CD4-positive, CD25-positive, alpha-beta regulatory T cell (primary cell): ENCODE data around the gene CAPZB. TPM values are rescaled to one million over a fixed set of nuclear protein-coding genes. Genes with fewer than 3 reads are reported as not detected.

ENCODE experiments used
- ATAC-seq, 2 donors: fragments of 150-1000 bp; cut with Tn5 transposase; one replicate each; pipeline ENCODE4 v1.10.0; 2021; ENCODE audit warnings: low read depth in 2 of 2, moderate number of reproducible peaks in 2 of 2, moderate library complexity in 1 of 2
- DNase-seq, 3 donors: peaks; one replicate each; pipeline versions ENCODE4 v3.0.0 to v3.0.0-alpha.2; 2012 to 2022; ENCODE audit warnings: mixed read lengths in 1 of 3
- H3K27ac ChIP-seq: one replicate; pipeline ENCODE4 v1.7.0; 2013; ENCODE audit warnings: mild to moderate bottlenecking, low read length; ENCODE audit not compliant: insufficient read depth, poor library complexity, severe bottlenecking
- H3K27me3 ChIP-seq: one replicate; pipeline ENCODE4 v1.7.0; 2013; ENCODE audit warnings: low read length; ENCODE audit not compliant: control insufficient read depth, insufficient read depth
- H3K36me3 ChIP-seq: one replicate; pipeline ENCODE4 v1.7.0; 2013; ENCODE audit warnings: mild to moderate bottlenecking, low read length, moderate library complexity; ENCODE audit not compliant: control insufficient read depth, insufficient read depth
- H3K4me1 ChIP-seq: 2 replicates; pipeline ENCODE4 v1.7.0; 2013; ENCODE audit warnings: mild to moderate bottlenecking, low read length; ENCODE audit not compliant: insufficient read depth, control insufficient read depth, poor library complexity, severe bottlenecking
- H3K4me3 ChIP-seq: one replicate; pipeline ENCODE4 v1.7.0; 2013; ENCODE audit warnings: low read depth, mild to moderate bottlenecking, low read length, moderate library complexity
- H3K9me3 ChIP-seq, 2 experiments: 1 replicate in 1 of 2; 2 replicates in 1 of 2; pipeline ENCODE4 v1.7.0; 2013; ENCODE audit warnings: low read length in 2 of 2, mild to moderate bottlenecking in 1 of 2, moderate library complexity in 1 of 2; ENCODE audit not compliant: control insufficient read depth in 2 of 2
- H3K27ac Mint-ChIP-seq, 3 donors: one replicate each; pipeline ENCODE4 v1.8.0; 2020 to 2022; ENCODE audit warnings: mild to moderate bottlenecking in 3 of 3, mixed read lengths in 3 of 3, moderate library complexity in 2 of 3
- H3K27me3 Mint-ChIP-seq: one replicate; pipeline ENCODE4 v1.8.0; 2022; ENCODE audit warnings: mild to moderate bottlenecking, mixed read lengths
- H3K36me3 Mint-ChIP-seq: one replicate; pipeline ENCODE4 v1.8.0; 2020; ENCODE audit warnings: mixed read lengths
- H3K4me1 Mint-ChIP-seq, 4 donors: one replicate each; pipeline ENCODE4 v1.8.0; 2020 to 2022; ENCODE audit warnings: mixed read lengths in 4 of 4, mild to moderate bottlenecking in 1 of 4
- H3K4me3 Mint-ChIP-seq, 4 donors: one replicate each; pipeline ENCODE4 v1.8.0; 2020 to 2022; ENCODE audit warnings: mild to moderate bottlenecking in 4 of 4, mixed read lengths in 4 of 4, moderate library complexity in 3 of 4
- H3K9me3 Mint-ChIP-seq, 7 donors: one replicate each; pipeline ENCODE4 v1.8.0; 2020 to 2022; ENCODE audit warnings: mixed read lengths in 7 of 7, mild to moderate bottlenecking in 3 of 7, moderate library complexity in 2 of 7
- polyA plus RNA-seq, 4 donors: library from polyadenylated mRNA; unstranded; fragments of 300-500 nt; fragmentation: Illumina TruSeq; gene quantifications; one replicate each; pipeline ENCODE4 v1.2.3, GENCODE V29; 2021
- total RNA-seq: library from RNA; stranded (reverse); gene quantifications from one replicate; pipeline ENCODE4 v1.2.3, GENCODE V29; 2022

Gene CAPZB
- total and polyA plus RNA-seq, 5 donors from 2014 or later: 372 to 588 (median 462) TPM

DNA sequence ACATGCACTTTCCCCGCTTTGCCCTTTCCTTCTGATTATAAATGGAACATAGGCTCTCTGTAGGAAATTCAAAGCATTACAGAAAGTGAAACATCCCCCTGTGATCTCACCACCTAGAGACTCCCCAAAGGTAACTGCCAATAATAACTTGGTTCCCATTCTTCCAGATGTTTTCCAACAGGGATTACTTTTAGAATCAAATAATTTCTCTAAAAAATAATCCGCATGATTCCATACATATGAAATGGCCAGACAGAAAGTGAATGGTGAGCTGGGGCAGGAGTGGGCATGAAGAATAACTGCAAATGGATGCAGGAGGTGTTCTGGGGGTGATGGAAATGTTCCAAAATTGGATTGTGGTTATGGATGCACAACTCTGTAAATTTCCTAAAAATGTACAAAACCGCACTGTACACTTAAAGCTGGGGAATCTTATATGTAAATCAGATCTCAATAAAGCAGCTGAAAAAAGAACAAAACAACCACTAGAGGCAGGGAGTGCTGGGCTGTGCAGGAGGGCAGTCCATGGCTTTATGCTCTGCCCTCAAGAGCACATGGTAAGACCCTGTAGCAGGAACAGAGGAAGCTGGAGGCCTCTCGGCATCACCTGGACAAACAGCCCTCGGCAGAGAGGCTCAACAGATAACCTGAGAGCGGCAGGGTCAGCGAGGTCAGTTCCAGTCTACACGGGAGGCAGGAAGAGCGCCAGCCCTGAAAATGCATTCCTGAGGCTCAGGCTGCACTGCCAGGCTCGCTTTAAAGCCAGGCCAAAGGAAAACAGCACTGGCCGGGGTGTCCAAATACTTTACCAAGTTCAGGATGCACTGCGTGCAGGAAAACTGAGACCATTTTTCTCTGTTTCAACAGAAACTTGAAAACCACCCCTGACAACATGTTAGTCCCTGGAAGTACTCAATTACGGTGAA is 39.7 kb downstream of the CAPZB start:
- Histone ChIP-seq H3K27ac (no peak overlapping the region), H3K4me3 (no peak overlapping the region), H3K9me3 (no peaks in the 10 kb centered on the region), H3K27me3 (no peaks in the 10 kb centered on the region), H3K36me3 (peaks cover 34% of the 10 kb centered on the region), H3K4me1 (peaks cover 35% of the 10 kb centered on the region)
- Mint-ChIP-seq H3K4me3 (peak overlapping the region in 2 of 4 donors; percentile 42 to 67), H3K4me1 (peaks cover 19 to 91% (median 63%) of the 10 kb centered on the region in 4 donors), H3K27ac (peak overlapping the region; percentile 77 to 88 (median 82)), H3K36me3 (peaks cover 10% of the 10 kb centered on the region), H3K27me3 (no peaks in the 10 kb centered on the region), H3K9me3 (no peaks in the 10 kb centered on the region)
- DNase-seq: no peak
- ATAC-seq: peak in 1 of 2 donors; percentile 45

- H3K36me3 ChIP-seq: peaks cover 34% of the 10 kb centered on the region
- Mint-ChIP-seq H3K36me3 (peaks cover 8% of the 10 kb centered on the region), H3K4me3 (peak overlapping the region in 1 of 4 donors; percentile 44), H3K27ac (peak overlapping the region; percentile 77 to 87 (median 82)), H3K27me3 (no peaks in the 10 kb centered on the region), H3K9me3 (no peaks in the 10 kb centered on the region), H3K4me1 (peaks cover 23 to 93% (median 64%) of the 10 kb centered on the region in 4 donors)
- no peak overlapping the region for H3K27ac ChIP-seq
- H3K4me3 ChIP-seq: no peak overlapping the region
- no peaks in the 10 kb centered on the region for H3K9me3 ChIP-seq
- ATAC-seq: no peak
- DNase-seq: no peak
- H3K4me1 ChIP-seq: peaks cover 41% of the 10 kb centered on the region
- no peaks in the 10 kb centered on the region for H3K27me3 ChIP-seq
These were observed 40.9 kb downstream of the CAPZB start for GRCh38 chr1:19444296-19445021.

DNA sequence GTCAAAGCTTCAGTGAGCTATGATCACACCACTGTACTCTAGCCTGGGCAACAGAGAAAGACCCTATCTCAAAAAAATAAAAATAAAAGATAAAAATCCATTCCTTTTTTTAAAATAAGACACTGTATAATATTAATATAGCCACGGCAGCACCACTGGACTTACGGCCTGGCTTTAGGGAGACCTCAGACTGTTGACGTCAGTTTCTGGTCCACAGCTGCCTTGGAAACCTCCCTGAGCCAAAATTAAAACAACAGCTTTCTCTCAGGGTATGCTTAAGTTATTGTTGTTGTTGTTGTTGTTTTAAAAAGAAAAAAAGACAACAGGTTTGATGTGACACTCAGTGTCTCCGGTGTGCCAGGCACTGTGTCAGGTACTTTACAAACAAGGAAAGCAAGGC is 42.0 kb downstream of the CAPZB start:
- no peak for DNase-seq
- no peak overlapping the region for H3K4me3 ChIP-seq
- Mint-ChIP-seq H3K9me3 (no peaks in the 10 kb centered on the region), H3K27me3 (no peaks in the 10 kb centered on the region), H3K4me1 (peaks cover 21 to 93% (median 64%) of the 10 kb centered on the region in 4 donors), H3K4me3 (peak overlapping the region in 1 of 4 donors; percentile 74), H3K36me3 (peaks cover 3% of the 10 kb centered on the region), H3K27ac (peak overlapping the region in 2 of 3 donors; percentile 24 to 87)
- peaks cover 52% of the 10 kb centered on the region for H3K4me1 ChIP-seq
- H3K36me3 ChIP-seq: peaks cover 26% of the 10 kb centered on the region
- H3K27ac ChIP-seq: no peak overlapping the region
- H3K9me3 ChIP-seq: no peaks in the 10 kb centered on the region
- H3K27me3 ChIP-seq: no peaks in the 10 kb centered on the region
- ATAC-seq: no peak

DNA sequence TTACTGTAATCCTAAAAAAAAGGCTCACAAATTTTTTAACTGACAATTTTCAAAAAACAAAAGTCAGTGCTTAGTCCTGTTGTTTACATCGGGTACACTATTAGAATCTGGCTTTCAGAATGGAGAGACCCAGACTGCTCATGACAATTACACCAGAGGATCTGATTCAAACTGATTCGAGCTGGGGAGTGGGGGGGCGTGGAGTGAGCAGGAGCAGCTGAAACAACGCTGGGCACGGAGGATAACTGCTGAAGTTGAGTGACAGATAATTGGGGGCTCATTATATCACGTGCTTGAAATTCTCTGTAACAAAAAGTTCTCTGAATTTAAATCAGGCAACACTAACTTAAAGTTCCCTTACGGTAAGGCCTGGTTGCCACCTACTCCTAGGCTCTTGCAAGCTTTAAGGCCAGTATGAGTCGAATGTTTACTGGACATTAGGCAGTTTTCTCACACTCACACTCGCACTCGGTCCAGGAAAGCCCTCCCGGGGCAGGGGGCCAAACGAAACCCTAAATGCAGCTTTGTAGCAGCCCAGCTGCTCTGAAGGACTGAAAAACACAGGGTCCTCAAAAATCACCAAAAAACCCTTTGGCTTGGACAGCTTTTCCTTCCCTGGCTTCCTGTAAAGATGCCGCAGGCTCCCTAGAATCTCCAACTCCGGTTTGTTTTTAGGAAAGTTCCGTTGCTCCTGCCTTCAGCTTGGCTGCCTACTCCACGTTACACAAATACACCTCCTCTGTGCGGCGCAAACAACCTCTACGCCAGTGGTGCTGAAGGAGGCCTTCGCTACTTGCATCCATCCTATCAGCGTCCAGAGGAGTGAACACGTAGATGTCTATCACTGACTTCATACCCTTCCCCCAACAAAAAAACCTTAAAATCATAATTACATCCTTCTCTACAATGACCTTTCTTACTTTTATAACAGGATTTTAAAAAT is 42.9 kb downstream of the CAPZB start:
- peak overlapping the region in 1 of 4 donors; percentile 48 for H3K4me3 Mint-ChIP-seq
- peaks cover 55% of the 10 kb centered on the region for H3K4me1 ChIP-seq

GRCh38 chr1:19441048-19441780 is 44.1 kb downstream of the CAPZB start:
- no peak overlapping the region for H3K27ac ChIP-seq
- peaks cover 28% of the 10 kb centered on the region for H3K36me3 ChIP-seq
- peak overlapping the region in 1 of 3 donors; percentile 51 for H3K27ac Mint-ChIP-seq
- DNase-seq: no peak
- no peaks in the 10 kb centered on the region for H3K9me3 Mint-ChIP-seq
- H3K36me3 Mint-ChIP-seq: peaks cover 7% of the 10 kb centered on the region
- no peaks in the 10 kb centered on the region for H3K27me3 ChIP-seq
- no peak for ATAC-seq
- H3K4me3 ChIP-seq: no peak overlapping the region
- no peaks in the 10 kb centered on the region for H3K9me3 ChIP-seq
- H3K4me1 Mint-ChIP-seq: peaks cover 27 to 95% (median 71%) of the 10 kb centered on the region in 4 donors
- H3K4me1 ChIP-seq: peaks cover 59% of the 10 kb centered on the region
- H3K27me3 Mint-ChIP-seq: no peaks in the 10 kb centered on the region
- peak overlapping the region in 2 of 4 donors; percentile 8 to 38 for H3K4me3 Mint-ChIP-seq

More for the DNA sequence above, 42.9 kb downstream of the CAPZB start:
- Histone ChIP-seq H3K4me3 (no peak overlapping the region), H3K27me3 (no peaks in the 10 kb centered on the region), H3K27ac (no peak overlapping the region), H3K36me3 (peaks cover 24% of the 10 kb centered on the region), H3K9me3 (no peaks in the 10 kb centered on the region)
- DNase-seq: no peak
- no peaks in the 10 kb centered on the region for H3K27me3 Mint-ChIP-seq
- H3K36me3 Mint-ChIP-seq: peaks cover 4% of the 10 kb centered on the region
- H3K27ac Mint-ChIP-seq: peak overlapping the region in 1 of 3 donors; percentile 36
- H3K9me3 Mint-ChIP-seq: no peaks in the 10 kb centered on the region
- ATAC-seq: no peak
- H3K4me1 Mint-ChIP-seq: peaks cover 23 to 93% (median 66%) of the 10 kb centered on the region in 4 donors

DNA sequence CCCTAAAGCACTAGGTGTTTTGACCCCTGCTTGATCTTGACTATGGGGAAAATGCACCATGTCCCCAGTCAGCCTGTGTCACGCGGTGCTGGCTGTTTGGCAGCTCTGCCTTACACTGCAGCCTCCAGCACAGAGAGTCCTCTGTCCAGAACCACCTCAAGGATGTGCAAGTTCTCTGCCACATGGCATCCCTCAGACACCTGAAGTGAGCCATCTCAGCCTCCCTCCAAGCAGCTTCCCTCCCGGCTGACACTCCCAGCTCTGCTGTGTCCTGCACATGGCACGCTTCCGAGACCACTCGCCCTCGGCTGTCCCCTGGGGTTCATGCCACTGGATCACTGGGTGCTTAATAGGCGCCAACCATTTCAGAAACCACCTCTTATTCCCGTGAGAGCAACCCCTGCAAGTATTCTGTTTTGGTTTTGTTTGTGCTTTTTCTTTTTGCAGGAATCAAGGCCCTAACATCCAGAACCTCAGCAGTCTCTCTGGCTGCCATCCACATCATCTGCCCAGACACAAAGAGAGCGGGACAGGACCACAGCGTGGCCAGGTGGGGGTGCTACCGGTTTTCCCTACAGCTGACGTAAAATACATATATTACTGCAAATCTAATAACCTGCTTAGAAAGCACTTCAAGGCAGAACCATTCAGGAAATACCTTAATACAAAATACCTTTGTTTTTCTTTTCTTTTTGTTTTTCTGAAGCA is 45.7 kb downstream of the CAPZB start:
- Histone ChIP-seq H3K27me3 (no peaks in the 10 kb centered on the region), H3K9me3 (no peaks in the 10 kb centered on the region), H3K36me3 (peaks cover 28% of the 10 kb centered on the region), H3K27ac (no peak overlapping the region), H3K4me1 (peaks cover 59% of the 10 kb centered on the region), H3K4me3 (no peak overlapping the region)
- H3K27ac Mint-ChIP-seq: peak overlapping the region in 1 of 3 donors; percentile 71
- H3K4me3 Mint-ChIP-seq: peak overlapping the region in 3 of 4 donors; percentile 1 to 35 (median 6)
- H3K9me3 Mint-ChIP-seq: no peaks in the 10 kb centered on the region
- H3K27me3 Mint-ChIP-seq: no peaks in the 10 kb centered on the region
- ATAC-seq (no peak), DNase-seq (peak in 1 of 3 donors; percentile 31)
- peaks cover 9% of the 10 kb centered on the region for H3K36me3 Mint-ChIP-seq
- peaks cover 31 to 95% (median 71%) of the 10 kb centered on the region in 4 donors for H3K4me1 Mint-ChIP-seq
